ENCODE data around the gene ANKMY2.

DNA sequence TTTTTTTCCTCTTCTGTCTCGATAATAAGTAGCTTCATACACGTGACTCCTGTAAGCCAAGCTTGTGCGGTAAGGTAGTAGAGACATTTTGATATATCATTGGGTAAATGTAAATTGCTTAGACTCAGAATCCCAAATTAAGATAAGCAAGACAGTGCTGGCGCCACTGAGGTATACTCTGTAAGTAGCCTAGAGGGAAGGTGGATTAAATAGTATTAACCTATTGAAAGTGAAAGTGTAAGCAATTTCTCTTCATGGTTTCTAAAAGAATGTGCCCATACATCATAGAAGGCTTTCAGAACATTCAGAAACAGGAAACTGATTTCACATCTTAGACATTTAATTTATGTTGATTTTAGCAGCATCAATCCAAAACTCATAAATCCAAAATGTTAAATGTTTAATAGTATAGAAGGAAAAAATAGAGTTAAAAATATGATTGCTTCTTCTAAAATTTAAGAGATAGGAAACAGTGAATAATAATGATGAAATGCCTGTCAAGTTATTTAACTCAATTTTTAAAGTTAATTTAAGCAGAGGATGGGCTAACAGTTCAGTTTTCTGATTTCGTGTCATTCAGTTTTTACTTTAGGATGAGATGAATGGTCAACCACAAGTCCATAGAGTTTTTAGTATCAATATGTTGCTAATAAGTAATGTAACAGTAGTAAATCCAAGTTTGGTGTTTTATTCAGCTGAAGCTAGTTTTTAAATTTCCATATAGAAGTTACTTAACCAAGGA is 82.1 kb downstream of the ANKMY2 start:
- TF ChIP-seq, protein P1, sequence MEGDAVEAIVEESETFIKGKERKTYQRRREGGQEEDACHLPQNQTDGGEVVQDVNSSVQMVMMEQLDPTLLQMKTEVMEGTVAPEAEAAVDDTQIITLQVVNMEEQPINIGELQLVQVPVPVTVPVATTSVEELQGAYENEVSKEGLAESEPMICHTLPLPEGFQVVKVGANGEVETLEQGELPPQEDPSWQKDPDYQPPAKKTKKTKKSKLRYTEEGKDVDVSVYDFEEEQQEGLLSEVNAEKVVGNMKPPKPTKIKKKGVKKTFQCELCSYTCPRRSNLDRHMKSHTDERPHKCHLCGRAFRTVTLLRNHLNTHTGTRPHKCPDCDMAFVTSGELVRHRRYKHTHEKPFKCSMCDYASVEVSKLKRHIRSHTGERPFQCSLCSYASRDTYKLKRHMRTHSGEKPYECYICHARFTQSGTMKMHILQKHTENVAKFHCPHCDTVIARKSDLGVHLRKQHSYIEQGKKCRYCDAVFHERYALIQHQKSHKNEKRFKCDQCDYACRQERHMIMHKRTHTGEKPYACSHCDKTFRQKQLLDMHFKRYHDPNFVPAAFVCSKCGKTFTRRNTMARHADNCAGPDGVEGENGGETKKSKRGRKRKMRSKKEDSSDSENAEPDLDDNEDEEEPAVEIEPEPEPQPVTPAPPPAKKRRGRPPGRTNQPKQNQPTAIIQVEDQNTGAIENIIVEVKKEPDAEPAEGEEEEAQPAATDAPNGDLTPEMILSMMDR (IDR thresholded peaks at IDR 0.05; ENCODE audit: low read depth, low read length, poor library complexity, severe bottlenecking) = no peak
- TF ChIP-seq EZH2phosphoT487 (IDR thresholded peaks at IDR 0.05; ENCODE audit: borderline replicate concordance, low read length) = no peak

Data from DOHH2 (cell line).